HG02981 (cell line): ENCODE data around the gene STK11.

Source experiments
- ATAC-seq: cut with Tn5 transposase; IDR thresholded peaks from one replicate; pipeline ENCODE4 v1.9.1; 2021; ENCODE audit warnings: mild to moderate bottlenecking, moderate library complexity; ENCODE audit not compliant: unreplicated experiment

STK11 gene

GRCh38 chr19:1272423-1273262 lies 67.1 kb downstream of the STK11 start:
- ATAC-seq = no peak

DNA sequence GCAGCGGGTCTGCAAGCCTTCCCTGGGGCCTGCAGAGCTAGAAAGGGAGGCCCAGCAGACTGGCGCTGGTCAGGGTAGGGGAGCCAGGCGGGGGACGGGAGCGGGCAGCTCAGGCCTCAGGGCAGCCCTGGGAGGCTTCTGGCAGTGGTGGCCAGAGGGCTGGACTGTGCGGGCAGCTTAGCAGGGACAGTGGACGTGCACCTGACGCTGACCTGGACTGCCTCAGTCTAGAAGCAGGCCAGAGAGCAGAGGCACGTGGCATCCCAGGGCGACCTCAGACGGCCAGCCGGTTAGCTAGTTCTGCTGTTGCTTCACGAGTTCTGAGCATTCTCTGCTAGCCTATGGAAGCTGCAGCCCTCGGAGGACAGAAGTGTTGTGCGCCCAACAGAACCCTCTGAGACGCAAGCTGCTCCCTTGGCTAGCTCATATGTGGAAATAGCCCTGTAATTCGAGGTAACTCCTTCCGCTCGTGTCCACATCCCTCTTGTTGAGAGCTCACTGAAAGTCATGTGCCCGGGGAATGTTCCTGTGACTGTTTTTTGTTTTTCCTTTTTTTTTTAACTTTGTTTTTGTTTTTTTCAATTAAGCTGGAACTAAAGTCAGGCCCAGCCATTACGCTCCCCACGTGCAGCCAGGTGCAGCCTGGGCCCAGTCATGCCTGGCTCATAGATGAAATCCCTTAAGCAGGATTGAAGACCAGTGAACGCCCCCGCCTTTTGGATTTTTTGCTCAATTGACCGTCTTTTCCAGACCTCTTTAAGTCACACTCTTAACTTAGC lies 67.9 kb downstream of the STK11 start:
- no peak for ATAC-seq

GRCh38 chr19:1274081-1274851 lies 68.7 kb downstream of the STK11 start:
- ATAC-seq = no peak

- ATAC-seq = no peak
Measured at GRCh38 chr19:1274852-1275259, 69.3 kb downstream of the STK11 start.

DNA sequence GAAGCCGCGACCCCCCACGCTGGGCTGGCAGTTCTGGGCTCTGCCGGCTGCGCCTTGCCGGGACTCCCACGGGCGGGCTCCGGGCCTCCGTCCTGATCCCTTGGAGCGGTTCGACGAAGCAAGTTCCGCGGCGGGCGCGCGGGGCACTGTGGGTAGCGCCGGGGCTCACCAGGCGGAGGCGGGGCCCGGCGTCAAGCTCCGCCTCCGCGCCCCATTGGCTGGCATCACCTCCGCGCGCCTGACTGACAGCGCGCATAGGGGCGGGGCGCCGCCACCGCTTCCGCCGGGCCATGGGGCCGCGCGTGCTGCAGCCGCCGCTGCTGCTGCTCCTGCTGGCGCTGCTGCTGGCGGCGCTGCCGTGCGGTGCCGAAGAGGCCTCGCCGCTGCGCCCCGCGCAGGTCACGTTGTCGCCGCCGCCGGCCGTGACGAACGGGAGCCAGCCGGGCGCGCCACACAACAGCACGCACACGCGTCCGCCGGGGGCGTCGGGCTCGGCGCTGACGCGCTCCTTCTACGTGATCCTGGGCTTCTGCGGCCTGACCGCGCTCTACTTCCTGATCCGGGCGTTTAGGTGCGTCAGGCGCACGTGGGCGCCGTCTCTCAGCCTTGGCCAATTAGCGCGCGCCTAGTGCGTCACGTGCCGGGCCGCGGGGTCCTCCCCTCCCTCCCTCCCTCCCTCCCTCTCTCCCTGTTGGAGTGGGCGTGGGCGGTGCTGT lies 69.8 kb downstream of the STK11 start, which contains the start of gene FAM174C:
TSS of gene FAM174C (plus strand) at position 271 of the 716 bp plus-strand sequence. CDS start at position 291, 20 bp downstream.
- ATAC-seq = peak; percentile 75

GRCh38 chr19:1275976-1276627 lies 70.5 kb downstream of the STK11 start:
- ATAC-seq = no peak

GRCh38 chr19:1276628-1277022 lies 71.0 kb downstream of the STK11 start:
- ATAC-seq = no peak

DNA sequence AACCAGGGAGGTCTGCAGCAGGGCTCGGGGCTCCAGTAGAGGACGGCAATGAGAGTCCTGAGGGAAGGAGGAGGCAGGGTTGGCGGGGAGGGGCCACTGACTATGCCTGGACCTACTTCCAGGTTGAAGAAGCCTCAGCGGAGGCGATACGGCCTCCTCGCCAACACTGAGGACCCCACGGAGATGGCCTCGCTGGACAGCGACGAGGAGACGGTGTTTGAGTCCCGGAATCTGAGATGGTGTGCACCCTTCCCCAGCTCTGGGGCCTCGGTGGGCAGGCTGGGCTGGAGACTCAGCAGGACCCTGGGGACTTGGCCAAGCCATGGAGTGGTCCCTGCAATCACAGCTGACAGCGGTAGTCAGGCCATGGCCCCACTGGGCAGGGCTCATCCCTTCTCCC lies 71.5 kb downstream of the STK11 start:
- no peak for ATAC-seq
